ENCODE data around the gene PLEKHH3.

DNA sequence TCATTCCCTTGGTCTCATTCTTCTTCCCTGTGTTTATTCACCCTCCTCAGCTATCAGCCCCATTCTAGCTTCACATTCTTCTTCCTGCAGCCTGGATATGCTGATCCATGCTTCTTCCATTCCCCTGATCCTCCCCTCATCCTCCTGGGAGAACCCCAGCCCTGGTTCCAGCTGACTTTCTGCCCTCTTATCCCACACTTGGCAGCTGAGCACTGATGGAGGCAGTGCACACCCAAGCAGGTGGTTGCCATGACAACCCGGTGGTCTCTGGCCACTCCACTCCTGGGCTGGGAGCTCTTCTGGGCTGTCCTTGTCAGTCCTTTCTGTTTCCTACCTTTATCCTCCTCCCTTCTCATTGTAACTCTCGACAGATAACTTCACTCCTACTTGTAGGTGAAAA lies 34.5 kb downstream of the PLEKHH3 start:
- TF ChIP-seq POLR2A (IDR thresholded peaks at IDR 0.05) = no peak
- TF ChIP-seq, protein P1, sequence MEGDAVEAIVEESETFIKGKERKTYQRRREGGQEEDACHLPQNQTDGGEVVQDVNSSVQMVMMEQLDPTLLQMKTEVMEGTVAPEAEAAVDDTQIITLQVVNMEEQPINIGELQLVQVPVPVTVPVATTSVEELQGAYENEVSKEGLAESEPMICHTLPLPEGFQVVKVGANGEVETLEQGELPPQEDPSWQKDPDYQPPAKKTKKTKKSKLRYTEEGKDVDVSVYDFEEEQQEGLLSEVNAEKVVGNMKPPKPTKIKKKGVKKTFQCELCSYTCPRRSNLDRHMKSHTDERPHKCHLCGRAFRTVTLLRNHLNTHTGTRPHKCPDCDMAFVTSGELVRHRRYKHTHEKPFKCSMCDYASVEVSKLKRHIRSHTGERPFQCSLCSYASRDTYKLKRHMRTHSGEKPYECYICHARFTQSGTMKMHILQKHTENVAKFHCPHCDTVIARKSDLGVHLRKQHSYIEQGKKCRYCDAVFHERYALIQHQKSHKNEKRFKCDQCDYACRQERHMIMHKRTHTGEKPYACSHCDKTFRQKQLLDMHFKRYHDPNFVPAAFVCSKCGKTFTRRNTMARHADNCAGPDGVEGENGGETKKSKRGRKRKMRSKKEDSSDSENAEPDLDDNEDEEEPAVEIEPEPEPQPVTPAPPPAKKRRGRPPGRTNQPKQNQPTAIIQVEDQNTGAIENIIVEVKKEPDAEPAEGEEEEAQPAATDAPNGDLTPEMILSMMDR (IDR thresholded peaks at IDR 0.05) = no peak

Measured in esophagus squamous epithelium (tissue), 4 donors.